NCI-H146 treated with DMSO at 0.1 percent for 48 hours (cell line): ENCODE results near the gene SLC9B2.

Source experiments
- DNase-seq: peaks from one replicate; lab custom pipeline; 2025; ENCODE audit not compliant: unreplicated experiment; lab: John Stamatoyannopoulos, UW

SLC9B2 gene

GRCh38 chr4:103076747-103077347 lies at the start of gene SLC9B2:
TSS of gene SLC9B2 (minus strand) at chr4:103076761. CDS start at chr4:103067550, 9,211 bp downstream.
- DNase-seq = no peak

- no peak for DNase-seq
Measured at GRCh38 chr4:103126126-103126525, 49.6 kb upstream of the SLC9B2 start.

GRCh38 chr4:103123114-103123513 lies 46.6 kb upstream of the SLC9B2 start:
- DNase-seq = no peak

GRCh38 chr4:103118166-103118565 lies 41.6 kb upstream of the SLC9B2 start:
- DNase-seq = no peak

- no peak for DNase-seq
Measured at GRCh38 chr4:103111598-103111997, 35.0 kb upstream of the SLC9B2 start.

GRCh38 chr4:103108542-103108941 lies 32.0 kb upstream of the SLC9B2 start:
- no peak for DNase-seq

- no peak for DNase-seq
Measured at GRCh38 chr4:103105558-103106356, 29.2 kb upstream of the SLC9B2 start.

GRCh38 chr4:103104886-103105285 lies 28.3 kb upstream of the SLC9B2 start:
- no peak for DNase-seq

- no peak for DNase-seq
Measured at GRCh38 chr4:103100691-103101090, 24.1 kb upstream of the SLC9B2 start.

GRCh38 chr4:103099691-103100392 lies 23.3 kb upstream of the SLC9B2 start, which contains the start of gene BDH2:
TSS of gene BDH2 (minus strand) at chr4:103099834. CDS start at chr4:103096254, 3,580 bp downstream.
- DNase-seq = peak; percentile 55

GRCh38 chr4:103098756-103099440 lies 22.3 kb upstream of the SLC9B2 start:
- DNase-seq = no peak

GRCh38 chr4:103098341-103098740 lies 21.8 kb upstream of the SLC9B2 start:
- DNase-seq = no peak

GRCh38 chr4:103097112-103097511 lies 20.6 kb upstream of the SLC9B2 start:
- DNase-seq = no peak

- no peak for DNase-seq
Measured at GRCh38 chr4:103095080-103095479, 18.5 kb upstream of the SLC9B2 start.

GRCh38 chr4:103092245-103092644 lies 15.7 kb upstream of the SLC9B2 start:
- DNase-seq = no peak

GRCh38 chr4:103091601-103092223 lies 15.2 kb upstream of the SLC9B2 start:
- DNase-seq = peak; percentile 0

GRCh38 chr4:103089481-103089880 lies 12.9 kb upstream of the SLC9B2 start:
- no peak for DNase-seq

- no peak for DNase-seq
Measured at GRCh38 chr4:103086551-103086950, 10.0 kb upstream of the SLC9B2 start.

- no peak for DNase-seq
Measured at GRCh38 chr4:103085555-103086196, 9.1 kb upstream of the SLC9B2 start.

GRCh38 chr4:103079621-103080020 lies 3.1 kb upstream of the SLC9B2 start:
- no peak for DNase-seq
